GM12891 (cell line): ENCODE data around the gene CKB.

Experiments used
- POLR2A ChIP-seq: IDR thresholded peaks from 2 replicates; pipeline ENCODE4 v1.6.1; 2011; ENCODE audit warnings: low read depth, low read length, control low read depth
- TAF1 ChIP-seq: IDR thresholded peaks from 2 replicates; pipeline ENCODE4 v1.6.1; 2011; ENCODE audit warnings: low read depth, low read length, control low read depth

- no peak for TF ChIP-seq POLR2A
- TF ChIP-seq TAF1 = no peak
Observed at GRCh38 chr14:103543140-103543539, 20.5 kb upstream of the CKB start.
